GM12878 (cell line): ENCODE data around the gene ABCC3.

Experiments used
- CBX5 ChIP-seq: sonication (generic); IDR thresholded peaks from 2 replicates; pipeline ENCODE4 v1.6.1; 2016; ENCODE audit warnings: low read depth, moderate library complexity, mild to moderate bottlenecking, inconsistent platforms
- CHD1 ChIP-seq: IDR thresholded peaks from 2 replicates; pipeline ENCODE4 v1.6.1; 2012; ENCODE audit warnings: low read depth, low read length, improper control_type of control experiment
- CTCF ChIP-seq, 3 experiments: IDR thresholded peaks in 2 of 3; conservative IDR thresholded peaks in 1 of 3; 2 replicates each; pipeline ENCODE4 v1.5.1; 2011; ENCODE audit warnings: low read depth in 3 of 3, low read length in 3 of 3, mild to moderate bottlenecking in 3 of 3, control low read depth in 2 of 3, moderate library complexity in 2 of 3, inconsistent platforms in 1 of 3, mixed read lengths in 1 of 3; ENCODE audit not compliant: control insufficient read depth in 2 of 3, insufficient read depth in 1 of 3; ENCODE audit errors: extremely low read depth in 1 of 3
- MXI1 ChIP-seq: fragments of 150-350 bp; IDR thresholded peaks from 2 replicates; pipeline ENCODE4 v1.6.1; 2011; ENCODE audit warnings: low read depth, mild to moderate bottlenecking, inconsistent platforms, low read length, improper control_type of control experiment
- PKNOX1 ChIP-seq: fragments of 450-650 bp; IDR thresholded peaks from 2 replicates; pipeline ENCODE4 v1.6.1; 2016; ENCODE audit warnings: mild to moderate bottlenecking
- TAF1 ChIP-seq: IDR thresholded peaks from 2 replicates; pipeline ENCODE4 v1.6.1; 2011; ENCODE audit warnings: mild to moderate bottlenecking, low read depth, low read length, borderline replicate concordance

- no peak for TF ChIP-seq CHD1
- no peak for TF ChIP-seq CTCF (IDR thresholded peaks at IDR 0.05 in 2 of 3, conservative IDR thresholded peaks at IDR 0.05 in 1 of 3; ENCODE audit: control insufficient read depth in 2 of 3, extremely low read depth in 1 of 3, insufficient read depth in 1 of 3, low read depth in 3 of 3, low read length in 3 of 3)
- TF ChIP-seq PKNOX1: no peak
- TF ChIP-seq TAF1: no peak
- TF ChIP-seq MXI1: no peak
- no peak for TF ChIP-seq CBX5
These were observed 13.8 kb upstream of the ABCC3 start for GRCh38 chr17:50620858-50621257.
